A549 (cell line): Measurements from ENCODE around the gene PTPN4. TPM values are rescaled to one million over a fixed set of nuclear protein-coding genes. Genes with fewer than 3 reads are reported as not detected.
A peak's percentile ranks its signal among the peaks of the same experiment; 100 is the strongest.

Experiments used
- ATAC-seq, 2 experiments: fragments of 200-7000 bp in 1 of 2; fragments of >200 bp in 1 of 2; cut with Nextera tagmentation in 1 of 2; cut with Tn5 transposase in 1 of 2; 3 replicates each; pipeline versions ENCODE4 v1.8.0 to v1.9.1; 2018 to 2020; ENCODE audit warnings: mild to moderate bottlenecking in 1 of 2, moderate library complexity in 1 of 2
- CTCF ChIA-PET: fragments of 300-600 bp; sonication (Branson Sonifier 250); formaldehyde crosslinking; extraction: SDS; loops from one replicate; lab custom pipeline; 2021; ENCODE audit warnings: antibody characterized with exemption, inconsistent platforms; lab: Yijun Ruan, JAX
- POLR2A ChIA-PET: fragments of 350-600 bp; formaldehyde crosslinking; extraction: SDS; loops from one replicate; lab custom pipeline; 2021; ENCODE audit warnings: antibody characterized with exemption, inconsistent platforms; lab: Yijun Ruan, JAX
- DNase-seq, 2 experiments: peaks; one replicate each; pipeline versions ENCODE4 v3.0.0 to v3.0.0-alpha.2; 2011 to 2016; ENCODE audit warnings: low read depth in 1 of 2, low spot score in 1 of 2
- FAIRE-seq: peaks from 2 replicates; lab custom pipeline; 2011; peaks lifted over from hg19 to GRCh38; lab: Jason Lieb, UNC
- H3K27ac ChIP-seq, 2 experiments: fragments of >200 bp; sonication (Bioruptor Twin); formaldehyde crosslinking; 3 replicates each; pipeline ENCODE4 v1.5.1; 2016 to 2017
- H3K4me1 ChIP-seq: fragments of >200 bp; sonication (Bioruptor Twin); formaldehyde crosslinking; 3 replicates; pipeline ENCODE4 v1.6.1; 2016
- H3K4me2 ChIP-seq: fragments of >200 bp; sonication (Bioruptor Twin); formaldehyde crosslinking; 3 replicates; pipeline ENCODE4 v1.6.1; 2016
- H3K4me3 ChIP-seq: fragments of >200 bp; sonication (Bioruptor Twin); formaldehyde crosslinking; 3 replicates; pipeline ENCODE4 v1.5.1; 2016
- H3K9me3 ChIP-seq: fragments of >200 bp; sonication (Bioruptor Twin); formaldehyde crosslinking; 3 replicates; pipeline ENCODE4 v1.6.1; 2016
- CEBPB ChIP-seq, 2 experiments: fragments of >200 bp in 1 of 2; sonication (Bioruptor Twin) in 1 of 2; formaldehyde crosslinking in 1 of 2; IDR thresholded peaks; 2 replicates each; pipeline ENCODE4 v1.6.1; 2012 to 2016
- CHD2 ChIP-seq: fragments of 150-350 bp; IDR thresholded peaks from 2 replicates; pipeline ENCODE4 v1.6.1; 2014; ENCODE audit warnings: low read length; ENCODE audit not compliant: partially characterized antibody
- EHF ChIP-seq: fragments of 250-450 bp; sonication (Bioruptor Pico); IDR thresholded peaks from 2 replicates; pipeline ENCODE4 v1.5.0; 2020; ENCODE audit warnings: mild to moderate bottlenecking
- EP300 ChIP-seq, 2 experiments: fragments of >200 bp; sonication (Bioruptor Twin); formaldehyde crosslinking; IDR thresholded peaks; 2 replicates in 1 of 2; 3 replicates in 1 of 2; pipeline ENCODE4 v1.6.1; 2016 to 2017
- GATA3 ChIP-seq: IDR thresholded peaks from 2 replicates; pipeline ENCODE4 v1.6.1; 2012; ENCODE audit warnings: borderline replicate concordance
- JUN ChIP-seq, 2 experiments: fragments of >200 bp; sonication (Bioruptor Twin); formaldehyde crosslinking; IDR thresholded peaks; 2 replicates in 1 of 2; 3 replicates in 1 of 2; pipeline ENCODE4 v1.6.1; 2016 to 2017
- PHF8 ChIP-seq: fragments of 200-600 bp; sonication (generic); IDR thresholded peaks from 2 replicates; pipeline ENCODE4 v1.6.1; 2016; ENCODE audit warnings: low read depth, mild to moderate bottlenecking, antibody characterized with exemption, moderate library complexity, borderline replicate concordance
- POLR2A ChIP-seq: IDR thresholded peaks from 2 replicates; pipeline ENCODE4 v1.6.1; 2012; ENCODE audit warnings: mild to moderate bottlenecking, low read length
- RARB ChIP-seq: fragments of 250-450 bp; sonication (Bioruptor Pico); IDR thresholded peaks from 2 replicates; pipeline ENCODE4 v1.8.0; 2021; ENCODE audit warnings: mild to moderate bottlenecking, moderate library complexity
- RFX5 ChIP-seq: fragments of 450-650 bp; IDR thresholded peaks from 2 replicates; pipeline ENCODE4 v1.7.1; 2014; ENCODE audit warnings: antibody characterized with exemption, mild to moderate bottlenecking, moderate library complexity
- SMC3 ChIP-seq: fragments of >200 bp; sonication (Bioruptor Twin); formaldehyde crosslinking; IDR thresholded peaks from 3 replicates; pipeline ENCODE4 v1.6.1; 2018; ENCODE audit warnings: inconsistent platforms
- TP53 ChIP-seq: fragments of 250-450 bp; sonication (Bioruptor Pico); IDR thresholded peaks from 2 replicates; pipeline ENCODE4 v1.5.0; 2021; ENCODE audit warnings: mild to moderate bottlenecking, moderate library complexity
- ZFP36 ChIP-seq: fragments of 450-650 bp; IDR thresholded peaks from 2 replicates; pipeline ENCODE4 v1.6.1; 2014; ENCODE audit warnings: borderline replicate concordance; ENCODE audit not compliant: partially characterized antibody
- WGBS: methylation state at CpG from one replicate; pipeline ENCODE4 v1.1.6; 2017; ENCODE audit errors: missing lambda C conversion rate; 5-methylcytosine and 5-hydroxymethylcytosine counted together
- polyA plus RNA-seq, 4 experiments: library from polyadenylated mRNA; depleted of rRNA in 3 of 4; stranded (reverse); fragments of >200 nt; fragmentation: RNase III in 1 of 4; extraction: RNeasy Plus Mini Kit Qiagen cat#74134 plus additional on column Dnase treatment in 1 of 4; gene quantifications; 2 replicates in 3 of 4; 3 replicates in 1 of 4; pipeline ENCODE4 v1.2.3, GENCODE V29; 2011 to 2017
- TF ChIP-seq, protein P1 (sequence below): fragments of 250-450 bp; sonication (Bioruptor Pico); IDR thresholded peaks from 2 replicates; pipeline ENCODE4 v1.5.0; 2021; ENCODE audit warnings: mild to moderate bottlenecking, moderate library complexity, borderline replicate concordance
- TF ChIP-seq, protein P2 (sequence below): fragments of 250-450 bp; sonication (Bioruptor Pico); IDR thresholded peaks from 2 replicates; pipeline ENCODE4 v1.5.0; 2020; ENCODE audit warnings: low read depth, mild to moderate bottlenecking, moderate library complexity
- TF ChIP-seq, protein P3 (sequence below): fragments of >200 bp; sonication (Bioruptor Twin); formaldehyde crosslinking; IDR thresholded peaks from 3 replicates; pipeline ENCODE4 v1.6.1; 2016
- TF ChIP-seq, protein P4 (sequence below): IDR thresholded peaks from 2 replicates; pipeline ENCODE4 v1.6.1; 2012; ENCODE audit warnings: low read depth, borderline replicate concordance
- TF ChIP-seq, protein P5 (sequence below): IDR thresholded peaks from 2 replicates; pipeline ENCODE4 v1.6.1; 2012
- TF ChIP-seq, protein P6 (sequence below): fragments of 200-600 bp; sonication (generic); IDR thresholded peaks from 2 replicates; pipeline ENCODE4 v1.6.1; 2016; ENCODE audit warnings: antibody characterized with exemption, mild to moderate bottlenecking, moderate library complexity

The PTPN4 gene
- polyA plus RNA-seq, 2 of the 4 experiments (the other 2 are of a cell fraction): 14.5 to 36.6 TPM

DNA sequence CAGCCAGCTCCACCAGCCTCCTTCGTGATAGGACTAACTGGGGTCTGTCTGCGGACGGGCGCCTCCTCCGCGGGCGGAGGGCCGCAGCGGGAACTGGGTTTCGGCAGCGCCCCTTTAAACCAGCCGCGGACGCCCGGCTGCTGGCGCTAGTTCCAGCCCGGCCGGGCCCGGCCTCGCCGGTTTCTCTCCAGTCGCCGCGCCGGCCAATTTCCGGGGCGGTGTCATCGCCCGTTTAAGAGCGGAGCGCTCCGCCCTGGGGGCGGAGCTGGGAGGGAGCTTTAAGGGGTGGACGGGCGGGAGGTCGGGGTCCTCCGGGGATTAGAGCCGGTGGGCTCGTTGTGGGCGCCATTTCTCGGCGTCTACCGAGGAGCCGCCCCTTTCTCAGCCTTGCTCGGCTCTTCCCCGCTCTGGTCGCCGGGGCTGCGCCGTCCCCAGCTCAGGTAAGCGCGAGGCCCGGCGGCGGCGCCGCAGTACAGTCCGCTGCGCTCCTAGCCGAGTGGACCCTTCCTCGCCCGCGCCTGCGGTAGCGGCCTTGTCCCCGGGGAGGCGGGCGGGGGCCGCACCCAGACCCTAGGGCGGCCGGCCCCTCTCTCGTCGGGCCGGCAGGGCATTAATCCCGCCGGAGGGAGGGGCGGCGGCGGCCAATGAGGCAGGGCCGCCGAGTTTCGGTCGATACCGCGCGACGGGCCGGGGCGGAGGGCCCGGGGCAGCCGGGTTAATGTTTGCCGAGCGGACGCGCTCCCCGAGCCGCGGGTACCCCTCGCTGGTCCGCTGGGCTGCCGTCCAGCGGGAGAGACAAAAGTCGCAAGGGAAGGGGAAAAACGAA is 253.3 kb downstream of the PTPN4 start, which contains the start of gene EPB41L5:
Gene EPB41L5, plus strand, starts transcription at position 307 of the 826 bp plus-strand sequence. CDS start 6,008 bp downstream, outside the sequence.
- WGBS: 2% methylated on average over 55 of the region's 104 CpGs
- Histone ChIP-seq H3K4me2 (peak within 1 kb of the TSS; percentile 88), H3K9me3 (no peaks in the 10 kb centered on the region), H3K4me3 (peak within 1 kb of the TSS; percentile 83), H3K27ac (peak within 1 kb of the TSS; percentile 79 to 93), H3K4me1 (peaks cover 28% of the 10 kb centered on the region)
- TF ChIP-seq POLR2A (peak; percentile 64), RFX5 (no peak), ZFP36 (no peak), SMC3 (0 out of 3 replicates have a peak, but pooled peaks have one; percentile 11), PHF8 (peak; percentile 86; the same call in 1 of the 2 replicates), JUN (IDR thresholded peaks at IDR 0.05) (peak; percentile 55 to 94; a peak in 4 of 5 replicates), TP53 (no peak)
- TF ChIP-seq, protein P1, sequence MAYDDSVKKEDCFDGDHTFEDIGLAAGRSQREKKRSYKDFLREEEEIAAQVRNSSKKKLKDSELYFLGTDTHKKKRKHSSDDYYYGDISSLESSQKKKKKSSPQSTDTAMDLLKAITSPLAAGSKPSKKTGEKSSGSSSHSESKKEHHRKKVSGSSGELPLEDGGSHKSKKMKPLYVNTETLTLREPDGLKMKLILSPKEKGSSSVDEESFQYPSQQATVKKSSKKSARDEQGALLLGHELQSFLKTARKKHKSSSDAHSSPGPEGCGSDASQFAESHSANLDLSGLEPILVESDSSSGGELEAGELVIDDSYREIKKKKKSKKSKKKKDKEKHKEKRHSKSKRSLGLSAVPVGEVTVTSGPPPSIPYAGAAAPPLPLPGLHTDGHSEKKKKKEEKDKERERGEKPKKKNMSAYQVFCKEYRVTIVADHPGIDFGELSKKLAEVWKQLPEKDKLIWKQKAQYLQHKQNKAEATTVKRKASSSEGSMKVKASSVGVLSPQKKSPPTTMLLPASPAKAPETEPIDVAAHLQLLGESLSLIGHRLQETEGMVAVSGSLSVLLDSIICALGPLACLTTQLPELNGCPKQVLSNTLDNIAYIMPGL (CRISPR knock-in tag): 0 out of 2 replicates have a peak, but pooled peaks have one; percentile 37
- TF ChIP-seq, protein P2, sequence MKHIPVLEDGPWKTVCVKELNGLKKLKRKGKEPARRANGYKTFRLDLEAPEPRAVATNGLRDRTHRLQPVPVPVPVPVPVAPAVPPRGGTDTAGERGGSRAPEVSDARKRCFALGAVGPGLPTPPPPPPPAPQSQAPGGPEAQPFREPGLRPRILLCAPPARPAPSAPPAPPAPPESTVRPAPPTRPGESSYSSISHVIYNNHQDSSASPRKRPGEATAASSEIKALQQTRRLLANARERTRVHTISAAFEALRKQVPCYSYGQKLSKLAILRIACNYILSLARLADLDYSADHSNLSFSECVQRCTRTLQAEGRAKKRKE (CRISPR knock-in tag): no peak
- TF ChIP-seq, protein P3, sequence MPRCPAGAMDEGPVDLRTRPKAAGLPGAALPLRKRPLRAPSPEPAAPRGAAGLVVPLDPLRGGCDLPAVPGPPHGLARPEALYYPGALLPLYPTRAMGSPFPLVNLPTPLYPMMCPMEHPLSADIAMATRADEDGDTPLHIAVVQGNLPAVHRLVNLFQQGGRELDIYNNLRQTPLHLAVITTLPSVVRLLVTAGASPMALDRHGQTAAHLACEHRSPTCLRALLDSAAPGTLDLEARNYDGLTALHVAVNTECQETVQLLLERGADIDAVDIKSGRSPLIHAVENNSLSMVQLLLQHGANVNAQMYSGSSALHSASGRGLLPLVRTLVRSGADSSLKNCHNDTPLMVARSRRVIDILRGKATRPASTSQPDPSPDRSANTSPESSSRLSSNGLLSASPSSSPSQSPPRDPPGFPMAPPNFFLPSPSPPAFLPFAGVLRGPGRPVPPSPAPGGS: peak; percentile 73; the same call in 1 of the 3 replicates
- TF ChIP-seq, protein P4, sequence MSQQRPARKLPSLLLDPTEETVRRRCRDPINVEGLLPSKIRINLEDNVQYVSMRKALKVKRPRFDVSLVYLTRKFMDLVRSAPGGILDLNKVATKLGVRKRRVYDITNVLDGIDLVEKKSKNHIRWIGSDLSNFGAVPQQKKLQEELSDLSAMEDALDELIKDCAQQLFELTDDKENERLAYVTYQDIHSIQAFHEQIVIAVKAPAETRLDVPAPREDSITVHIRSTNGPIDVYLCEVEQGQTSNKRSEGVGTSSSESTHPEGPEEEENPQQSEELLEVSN: peak; percentile 85
- TF ChIP-seq, protein P5, sequence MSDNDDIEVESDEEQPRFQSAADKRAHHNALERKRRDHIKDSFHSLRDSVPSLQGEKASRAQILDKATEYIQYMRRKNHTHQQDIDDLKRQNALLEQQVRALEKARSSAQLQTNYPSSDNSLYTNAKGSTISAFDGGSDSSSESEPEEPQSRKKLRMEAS: peak; percentile 82; the same call in 1 of the 2 replicates
- DNase-seq (peak; percentile 74 to 91), FAIRE-seq (no peak), ATAC-seq (peak; percentile 97)
- POLR2A ChIA-PET: interaction anchor here (0.6 to 1.0 kb wide), 4 partner anchors 15 to 183 kb away, joined by 3 to 5 read pairs (median 3); no protein-coding TSS in a partner anchor
- CTCF ChIA-PET: interaction anchor here (1.2 to 2.1 kb wide), 2 partner anchors 11 to 310 kb away, joined by 3 to 7 read pairs; no protein-coding TSS in a partner anchor

DNA sequence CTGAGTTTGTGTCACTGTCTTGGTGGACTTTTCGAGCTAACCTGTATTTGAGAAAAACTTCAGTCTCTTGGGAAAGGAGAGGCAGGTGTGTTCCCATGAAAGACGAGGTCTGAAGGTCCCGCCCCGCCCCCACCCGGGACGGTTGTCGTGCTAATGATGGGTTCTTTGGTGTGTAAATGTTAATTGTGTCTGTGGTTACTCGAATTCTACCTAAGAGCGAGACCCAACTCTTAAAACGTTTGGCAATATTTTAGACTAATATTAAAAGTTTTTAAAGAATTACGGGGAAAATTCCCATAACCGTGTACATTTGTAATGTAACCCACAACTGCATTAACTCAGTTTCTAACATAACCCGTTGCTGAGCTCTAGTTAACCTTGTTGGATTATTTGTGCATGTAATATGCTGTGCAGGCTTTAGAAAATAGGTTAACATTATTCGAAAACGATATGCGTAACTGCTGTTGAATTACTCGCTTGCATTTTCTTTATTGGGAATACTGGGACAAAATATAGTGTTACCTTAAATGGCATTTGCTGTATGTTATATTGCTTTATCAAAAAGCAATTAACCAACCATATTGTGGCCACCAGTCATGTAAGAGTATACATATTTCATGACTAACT is 254.0 kb downstream of the PTPN4 start:
- H3K4me1 ChIP-seq: peaks cover 28% of the 10 kb centered on the region
- DNase-seq: no peak
- no peaks in the 10 kb centered on the region for H3K9me3 ChIP-seq
- peak overlapping the region; percentile 88 for H3K4me2 ChIP-seq
- FAIRE-seq: no peak
- peak overlapping the region; percentile 83 for H3K4me3 ChIP-seq
- TF ChIP-seq CEBPB (IDR thresholded peaks at IDR 0.05): no peak
- no peak for TF ChIP-seq PHF8
- TF ChIP-seq EP300 (IDR thresholded peaks at IDR 0.05): no peak
- TF ChIP-seq GATA3: no peak
- TF ChIP-seq, protein P6, sequence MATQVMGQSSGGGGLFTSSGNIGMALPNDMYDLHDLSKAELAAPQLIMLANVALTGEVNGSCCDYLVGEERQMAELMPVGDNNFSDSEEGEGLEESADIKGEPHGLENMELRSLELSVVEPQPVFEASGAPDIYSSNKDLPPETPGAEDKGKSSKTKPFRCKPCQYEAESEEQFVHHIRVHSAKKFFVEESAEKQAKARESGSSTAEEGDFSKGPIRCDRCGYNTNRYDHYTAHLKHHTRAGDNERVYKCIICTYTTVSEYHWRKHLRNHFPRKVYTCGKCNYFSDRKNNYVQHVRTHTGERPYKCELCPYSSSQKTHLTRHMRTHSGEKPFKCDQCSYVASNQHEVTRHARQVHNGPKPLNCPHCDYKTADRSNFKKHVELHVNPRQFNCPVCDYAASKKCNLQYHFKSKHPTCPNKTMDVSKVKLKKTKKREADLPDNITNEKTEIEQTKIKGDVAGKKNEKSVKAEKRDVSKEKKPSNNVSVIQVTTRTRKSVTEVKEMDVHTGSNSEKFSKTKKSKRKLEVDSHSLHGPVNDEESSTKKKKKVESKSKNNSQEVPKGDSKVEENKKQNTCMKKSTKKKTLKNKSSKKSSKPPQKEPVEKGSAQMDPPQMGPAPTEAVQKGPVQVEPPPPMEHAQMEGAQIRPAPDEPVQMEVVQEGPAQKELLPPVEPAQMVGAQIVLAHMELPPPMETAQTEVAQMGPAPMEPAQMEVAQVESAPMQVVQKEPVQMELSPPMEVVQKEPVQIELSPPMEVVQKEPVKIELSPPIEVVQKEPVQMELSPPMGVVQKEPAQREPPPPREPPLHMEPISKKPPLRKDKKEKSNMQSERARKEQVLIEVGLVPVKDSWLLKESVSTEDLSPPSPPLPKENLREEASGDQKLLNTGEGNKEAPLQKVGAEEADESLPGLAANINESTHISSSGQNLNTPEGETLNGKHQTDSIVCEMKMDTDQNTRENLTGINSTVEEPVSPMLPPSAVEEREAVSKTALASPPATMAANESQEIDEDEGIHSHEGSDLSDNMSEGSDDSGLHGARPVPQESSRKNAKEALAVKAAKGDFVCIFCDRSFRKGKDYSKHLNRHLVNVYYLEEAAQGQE: no peak
- TF ChIP-seq, protein P4: no peak
- TF ChIP-seq TP53: no peak
- TF ChIP-seq RARB: no peak
- TF ChIP-seq JUN (IDR thresholded peaks at IDR 0.05): no peak
- TF ChIP-seq CHD2: no peak
- no peak for TF ChIP-seq EHF (CRISPR knock-in tag)
- TF ChIP-seq POLR2A: no peak
- TF ChIP-seq, all 56 proteins: peak for 0
- no peak; a peak in 1 of 6 replicates for ATAC-seq
- peak overlapping the region; percentile 79 to 93 for H3K27ac ChIP-seq
- POLR2A ChIA-PET: no interaction called here
- WGBS: 32% methylated on average over 17 of the region's 17 CpGs
- CTCF ChIA-PET: interaction anchor here (1.2 kb wide), 1 partner anchor 311 kb away, joined by 3 read pairs; no protein-coding TSS in a partner anchor
